Measurements from ENCODE around the gene SEMA3C. TPM values are rescaled to one million over a fixed set of nuclear protein-coding genes. Genes with fewer than 3 reads are reported as not detected.

The SEMA3C gene
- total and polyA plus RNA-seq, 2 donors (not counting 3 experiments of a cell fraction or from before 2014, with no cell fraction given), result 0.01 to 0.09 TPM

GRCh38 chr7:80740778-80741545, 177.9 kb downstream of the SEMA3C start:
- Histone ChIP-seq H3K9me1 (replicated peaks; ENCODE audit: control insufficient read depth, extremely low read depth, insufficient read depth, low read length) (no peaks in the 10 kb centered on the region), H3K4me1 (ENCODE audit: control insufficient read depth, extremely low read depth, insufficient read depth, low read length) (no peaks in the 10 kb centered on the region), H3K36me3 (ENCODE audit: control insufficient read depth in 2 of 2, extremely low read depth in 1 of 2, insufficient read depth in 2 of 2, low read length in 2 of 2) (no peaks in the 10 kb centered on the region), H4K20me1 (replicated peaks; ENCODE audit: control insufficient read depth, extremely low read depth, insufficient read depth, low read length) (no peaks in the 10 kb centered on the region), H3K4me2 (ENCODE audit: insufficient read depth, low read length) (no peak overlapping the region), H3K4me3 (replicated peaks in 1 of 3; ENCODE audit: insufficient read depth in 1 of 3, low read depth in 1 of 3, low read length in 3 of 3) (no peak overlapping the region), H3K9ac (replicated peaks; ENCODE audit: extremely low read depth, insufficient read depth, low read length) (no peak overlapping the region), H3K9me3 (replicated peaks; ENCODE audit: control insufficient read depth, insufficient read depth, low read length) (no peaks in the 10 kb centered on the region), H3K27ac (ENCODE audit: insufficient read depth, low read depth, low read length) (no peak overlapping the region), H3K27me3 (ENCODE audit: control insufficient read depth in 2 of 2, insufficient read depth in 2 of 2, low read length in 2 of 2) (no peaks in the 10 kb centered on the region), H2AFZ (ENCODE audit: low read depth, low read length) (no peak overlapping the region), H3K79me2 (ENCODE audit: control insufficient read depth, insufficient read depth, low read length) (no peaks in the 10 kb centered on the region)
- no peak for DNase-seq (ENCODE audit: low read depth, low spot score)
- CTCF ChIA-PET, result interaction anchor here (0.5 to 2.9 kb wide), 4 partner anchors 8 to 17 kb away, joined by 3 to 8 read pairs (median 4); no protein-coding TSS in a partner anchor
- POLR2A ChIA-PET, result no interaction called here
- no peak for TF ChIP-seq FOS (IDR thresholded peaks at IDR 0.05; ENCODE audit: borderline replicate concordance, insufficient read depth, low read length)
- no peak for TF ChIP-seq EZH2 (IDR thresholded peaks at IDR 0.05; ENCODE audit: borderline replicate concordance, low read depth, low read length, severe bottlenecking)
- no peak for TF ChIP-seq JUN (IDR thresholded peaks at IDR 0.05; ENCODE audit: borderline replicate concordance, insufficient read depth, insufficient read length, low read depth)
- TF ChIP-seq GATA2 (IDR thresholded peaks at IDR 0.05; ENCODE audit: insufficient read depth, insufficient read length, low read depth, low read length), result no peak
- no peak for TF ChIP-seq MYC (IDR thresholded peaks at IDR 0.05; ENCODE audit: low read depth, low read length)
- no peak for TF ChIP-seq MAX (IDR thresholded peaks at IDR 0.05; ENCODE audit: insufficient read depth, insufficient read length)
- no peak for TF ChIP-seq POLR2AphosphoS5 (IDR thresholded peaks at IDR 0.05; ENCODE audit: insufficient read depth, low read depth, low read length)
- TF ChIP-seq POLR2A (IDR thresholded peaks at IDR 0.05; ENCODE audit: low read depth, low read length), result no peak
- no peak for TF ChIP-seq CTCF (IDR thresholded peaks at IDR 0.05; ENCODE audit: extremely low read depth in 1 of 2, insufficient read depth in 1 of 2, low read depth in 1 of 2, low read length in 2 of 2)
- dilution Hi-C loops (cut with MboI; ENCODE audit: extremely low pct_ligation_motif_present, low sequenced_read_pairs) (no loop called here), intact Hi-C loops (cut with micrococcal nuclease) (no loop called here)
- BruUV-seq (replicated peaks), result no TSS peak
- FAIRE-seq, result no peak
